K562 (cell line): ENCODE data around the gene COMMD2. TPM values are rescaled to one million over a fixed set of nuclear protein-coding genes. Genes with fewer than 3 reads are reported as not detected.

Experiments used
- ATAC-seq: fragments of 200-7000 bp; cut with Tn5 transposase; 3 replicates; pipeline ENCODE4 v1.9.1; 2020; ENCODE audit warnings: moderate library complexity
- BruUV-seq: library from RNA; stranded (reverse); fragments of 400-500 nt; replicated peaks from 2 replicates; lab custom pipeline; 2021; lab: Mats Ljungman, UMichigan
- CTCF ChIA-PET: fragments of 300-600 bp; formaldehyde crosslinking; extraction: SDS; loops from one replicate; lab custom pipeline; 2021; ENCODE audit warnings: low intra/inter-chr PET ratio; lab: Yijun Ruan, JAX
- POLR2A ChIA-PET: fragments of 300-600, 350-650 bp; sonication (Branson Sonifier 250); formaldehyde crosslinking; extraction: SDS; loops from one replicate; lab custom pipeline; 2021; ENCODE audit warnings: antibody characterized with exemption, inconsistent platforms; lab: Yijun Ruan, JAX
- DNase-seq, 4 experiments: peaks; one replicate each; pipeline versions ENCODE4 v3.0.0 to v3.0.0-alpha.2; 2011 to 2018; ENCODE audit warnings: low spot score in 3 of 4, mixed read lengths in 3 of 4; ENCODE audit errors: extremely low read depth in 1 of 4
- FAIRE-seq: peaks from 2 replicates; lab custom pipeline; 2011; peaks lifted over from hg19 to GRCh38; lab: Jason Lieb, UNC
- H2AFZ ChIP-seq: 2 replicates; pipeline ENCODE4 v1.6.0; 2011; ENCODE audit warnings: low read depth, low read length, control low read depth, inconsistent platforms
- H3K27ac ChIP-seq: fragments of 200-600 bp; 3 replicates; pipeline ENCODE4 v1.8.0; 2011; ENCODE audit warnings: low read depth, mild to moderate bottlenecking, control low read depth, inconsistent platforms, low read length, moderate library complexity, mixed read lengths; ENCODE audit errors: extremely low read depth
- H3K27me3 ChIP-seq, 2 experiments: fragments of 300-600 bp in 1 of 2; 2 replicates in 1 of 2; 3 replicates in 1 of 2; pipeline versions ENCODE4 v1.6.0 to v1.8.0; 2011; ENCODE audit warnings: inconsistent platforms in 2 of 2, low read length in 2 of 2, mild to moderate bottlenecking in 1 of 2, mixed read lengths in 1 of 2, moderate library complexity in 1 of 2; ENCODE audit not compliant: control insufficient read depth in 2 of 2, insufficient read depth in 2 of 2
- H3K36me3 ChIP-seq: fragments of 300-600 bp; 3 replicates; pipeline ENCODE4 v1.8.0; 2011; ENCODE audit warnings: mild to moderate bottlenecking, low read length, inconsistent platforms; ENCODE audit not compliant: control insufficient read depth, insufficient read depth
- H3K4me1 ChIP-seq, 2 experiments: fragments of 200-600 bp in 1 of 2; replicated peaks in 1 of 2; 2 replicates in 1 of 2; 3 replicates in 1 of 2; pipeline versions ENCODE4 v1.5.1 to v1.8.0; 2011; ENCODE audit warnings: inconsistent platforms in 2 of 2, low read length in 2 of 2, mild to moderate bottlenecking in 1 of 2, mixed read lengths in 1 of 2, moderate library complexity in 1 of 2; ENCODE audit not compliant: control insufficient read depth in 2 of 2, insufficient read depth in 2 of 2
- H3K4me2 ChIP-seq: 2 replicates; pipeline ENCODE4 v1.6.1; 2011; ENCODE audit warnings: low read length, control low read depth, inconsistent platforms, mixed read lengths; ENCODE audit not compliant: insufficient read depth
- H3K4me3 ChIP-seq: fragments of 200-600 bp; sonication (generic), shearing (Covaris generic); 2 replicates; pipeline ENCODE4 v1.5.1; 2016; ENCODE audit warnings: control low read depth, inconsistent platforms
- H3K79me2 ChIP-seq: fragments of 200-600 bp; 3 replicates; pipeline ENCODE4 v1.8.0; 2011; ENCODE audit warnings: low read length, inconsistent platforms; ENCODE audit not compliant: control insufficient read depth, insufficient read depth
- H3K9ac ChIP-seq, 2 experiments: 2 replicates each; pipeline versions ENCODE4 v1.6.0 to v1.6.1; 2011; ENCODE audit warnings: low read depth in 2 of 2, low read length in 2 of 2, control low read depth in 1 of 2, inconsistent platforms in 1 of 2, mild to moderate bottlenecking in 1 of 2, mixed read lengths in 1 of 2; ENCODE audit not compliant: insufficient read depth in 1 of 2
- H3K9me1 ChIP-seq: one replicate; pipeline ENCODE4 v1.6.0; 2011; ENCODE audit warnings: inconsistent platforms, mild to moderate bottlenecking, low read length, moderate library complexity; ENCODE audit not compliant: control insufficient read depth, insufficient read depth
- H3K9me3 ChIP-seq: replicated peaks from 2 replicates; pipeline ENCODE4 v1.5.1; 2011; ENCODE audit warnings: low read depth, low read length, inconsistent platforms; ENCODE audit not compliant: control insufficient read depth, insufficient read depth
- H4K20me1 ChIP-seq: replicated peaks from 2 replicates; pipeline ENCODE4 v1.6.1; 2011; ENCODE audit warnings: low read length, inconsistent platforms, mixed read lengths; ENCODE audit not compliant: control insufficient read depth, insufficient read depth
- DMBX1 ChIP-seq: fragments of 250-450 bp; sonication (Bioruptor Pico); IDR thresholded peaks from 2 replicates; pipeline ENCODE4 v1.8.0; 2022; ENCODE audit warnings: inconsistent platforms, mild to moderate bottlenecking, moderate library complexity, borderline replicate concordance
- FOXJ2 ChIP-seq: fragments of 200-800 bp; sonication (Bioruptor generic); IDR thresholded peaks from 2 replicates; pipeline ENCODE4 v1.6.1; 2016; ENCODE audit warnings: missing genetic modification characterization, missing compliant biosample characterization
- GABPA ChIP-seq: fragments of 200-800 bp; sonication (Bioruptor generic); conservative IDR thresholded peaks from 2 replicates; pipeline ENCODE4 v1.6.1; 2016; ENCODE audit warnings: low read depth, missing genetic modification characterization, missing compliant biosample characterization
- LARP7 ChIP-seq: fragments of 450-650 bp; IDR thresholded peaks from 2 replicates; pipeline ENCODE4 v1.6.1; 2016
- MAFG ChIP-seq: fragments of 450-650 bp; conservative IDR thresholded peaks from 2 replicates; pipeline ENCODE4 v1.6.1; 2016; ENCODE audit warnings: missing genetic modification characterization, missing compliant biosample characterization
- ZNF133 ChIP-seq: fragments of 250-450 bp; sonication (Bioruptor Pico); IDR thresholded peaks from 2 replicates; pipeline ENCODE4 v1.4.0; 2020; ENCODE audit warnings: mild to moderate bottlenecking
- ZNF324 ChIP-seq: fragments of 250-450 bp; sonication (Bioruptor Pico); IDR thresholded peaks from 2 replicates; pipeline ENCODE4 v1.4.0; 2020; ENCODE audit warnings: mild to moderate bottlenecking
- ZNF57 ChIP-seq: fragments of 450-650 bp; formaldehyde crosslinking; IDR thresholded peaks from 2 replicates; pipeline ENCODE4 v1.4.0; 2020; ENCODE audit warnings: mild to moderate bottlenecking, moderate library complexity
- ZNF584 ChIP-seq: fragments of 200-800 bp; sonication (Bioruptor generic); IDR thresholded peaks from 2 replicates; pipeline ENCODE4 v1.6.1; 2016; ENCODE audit warnings: low read depth, mild to moderate bottlenecking, missing genetic modification characterization, missing compliant biosample characterization
- ZZZ3 ChIP-seq: fragments of 450-650 bp; IDR thresholded peaks from 2 replicates; pipeline ENCODE4 v1.6.1; 2016; ENCODE audit warnings: antibody characterized with exemption, mild to moderate bottlenecking, moderate library complexity
- WGBS: fragments of 100-300 bp; shearing (Covaris generic); methylation state at CpG from one replicate; pipeline ENCODE4 v1.1.6; 2016; ENCODE audit warnings: low coverage, mixed read lengths; ENCODE audit not compliant: insufficient coverage; ENCODE audit errors: missing lambda C conversion rate; 5-methylcytosine and 5-hydroxymethylcytosine counted together
- in situ Hi-C: fragments of 300-500 bp; cut with MboI; formaldehyde crosslinking; loops from 4 replicates; pipeline ENCODE4 v1.15.0; 2018; ENCODE audit warnings: inconsistent platforms, mixed read lengths
- intact Hi-C: fragments of 100-400 bp; cut with micrococcal nuclease; formaldehyde crosslinking; loops from 2 replicates; pipeline ENCODE4 v1.14.2; 2022
- polyA plus RNA-seq, 8 experiments: library from polyadenylated mRNA; depleted of rRNA in 4 of 8; stranded (reverse) in 5 of 8; unstranded in 3 of 8; fragments of >200 nt; fragmentation: Nextera tagmentation in 2 of 8; fragmentation: Illumina TruSeq in 1 of 8; extraction: Ambion mirVana in 2 of 8; extraction: Trizol in 1 of 8; gene quantifications; 2 replicates each; pipeline versions ENCODE4 v1.2.1 to v1.2.3, GENCODE V29; 2011 to 2014; ENCODE audit warnings: inconsistent platforms in 1 of 8, missing spikeins in 1 of 8
- total RNA-seq, 7 experiments: library from RNA; depleted of rRNA in 6 of 7; stranded (reverse); fragments of >200 nt in 6 of 7; fragmentation: Illumina TruSeq in 2 of 7; extraction: Trizol in 2 of 7; gene quantifications; 2 replicates each; pipeline versions ENCODE4 v1.2.1 to v1.2.3, GENCODE V29; 2011 to 2021; ENCODE audit warnings: low replicate concordance in 1 of 7

The COMMD2 gene
- total and polyA plus RNA-seq, 9 of the 15 experiments (the other 6 are each of a cell fraction or from before 2014, with no cell fraction given) = 25.8 to 102 (median 41.8) TPM

GRCh38 chr3:149767720-149768119 lies 15.4 kb upstream of the COMMD2 start:
- Histone ChIP-seq H3K36me3 (no peaks in the 10 kb centered on the region), H3K79me2 (no peaks in the 10 kb centered on the region), H3K9me3 (no peaks in the 10 kb centered on the region), H4K20me1 (no peaks in the 10 kb centered on the region), H3K9me1 (no peaks in the 10 kb centered on the region), H3K4me2 (no peak overlapping the region), H3K9ac (no peak overlapping the region)
- CTCF ChIA-PET = no interaction called here
- ATAC-seq = no peak
- in situ Hi-C loops = no loop called here
- 0% methylated on average over 6 of the region's 6 CpGs for WGBS
- TF ChIP-seq DMBX1 (CRISPR knock-in tag) (no peak), GABPA (tag) (no peak), ZNF57 (no peak), ZNF133 (CRISPR knock-in tag) (no peak), ZNF324 (no peak), FOXJ2 (tag) (no peak), ZNF584 (no peak), LARP7 (no peak), ZZZ3 (no peak), MAFG (tag) (no peak)
- TF ChIP-seq, all 486 proteins: peak for 0
- peaks cover 7 to 14% of the 10 kb centered on the region in 2 experiments; a peak in 3 of 5 replicates for H3K27me3 ChIP-seq
- H2AFZ ChIP-seq = no peak overlapping the region
- FAIRE-seq (no peak), DNase-seq (no peak)
- POLR2A ChIA-PET = interaction anchor here (1.0 kb wide), 1 partner anchor 15 kb away, joined by 3 read pairs; the partner anchor contains the start of gene COMMD2
- no peaks in the 10 kb centered on the region for H3K4me1 ChIP-seq
- H3K4me3 ChIP-seq = no peak overlapping the region
- no TSS peak for BruUV-seq
- intact Hi-C loops = loop anchor here (5.0 kb wide), 2 partner anchors 40 to 455 kb away; no protein-coding TSS in a partner anchor
- H3K27ac ChIP-seq = no peak overlapping the region
